ENCODE results near the gene HLA-DRB1. TPM values are rescaled to one million over a fixed set of nuclear protein-coding genes. Genes with fewer than 3 reads are reported as not detected.

HLA-DRB1 gene
- total RNA-seq, 2 donors from 2014 or later = 14.7 to 22.1 TPM

DNA sequence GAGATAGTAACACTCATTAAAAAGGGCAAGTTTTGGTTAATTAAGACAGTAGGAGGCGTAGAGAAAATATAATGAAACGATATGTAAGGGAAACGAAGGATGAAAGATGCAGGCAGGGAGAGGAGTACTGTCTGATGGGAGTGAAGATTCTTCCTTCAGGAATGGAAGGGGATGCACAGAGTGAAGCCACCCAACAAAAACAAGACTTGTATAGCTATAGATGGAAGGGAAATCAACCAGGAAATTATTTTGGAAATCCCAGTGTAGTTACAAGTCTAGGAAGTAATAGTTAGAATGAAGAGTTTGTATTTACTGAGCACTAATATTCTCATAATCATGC lies 19.7 kb upstream of the HLA-DRB1 start:
- Histone ChIP-seq H3K4me1 (replicated peaks) (no peaks in the 10 kb centered on the region), H3K27ac (no peak overlapping the region), H3K9me3 (no peaks in the 10 kb centered on the region), H3K4me3 (no peak overlapping the region), H3K27me3 (replicated peaks; ENCODE audit: insufficient read depth) (no peaks in the 10 kb centered on the region), H3K36me3 (no peaks in the 10 kb centered on the region)
- no peak for DNase-seq (ENCODE audit: low spot score)
- intact Hi-C loops (cut with DNase I) = no loop called here
- TF ChIP-seq, protein P1, sequence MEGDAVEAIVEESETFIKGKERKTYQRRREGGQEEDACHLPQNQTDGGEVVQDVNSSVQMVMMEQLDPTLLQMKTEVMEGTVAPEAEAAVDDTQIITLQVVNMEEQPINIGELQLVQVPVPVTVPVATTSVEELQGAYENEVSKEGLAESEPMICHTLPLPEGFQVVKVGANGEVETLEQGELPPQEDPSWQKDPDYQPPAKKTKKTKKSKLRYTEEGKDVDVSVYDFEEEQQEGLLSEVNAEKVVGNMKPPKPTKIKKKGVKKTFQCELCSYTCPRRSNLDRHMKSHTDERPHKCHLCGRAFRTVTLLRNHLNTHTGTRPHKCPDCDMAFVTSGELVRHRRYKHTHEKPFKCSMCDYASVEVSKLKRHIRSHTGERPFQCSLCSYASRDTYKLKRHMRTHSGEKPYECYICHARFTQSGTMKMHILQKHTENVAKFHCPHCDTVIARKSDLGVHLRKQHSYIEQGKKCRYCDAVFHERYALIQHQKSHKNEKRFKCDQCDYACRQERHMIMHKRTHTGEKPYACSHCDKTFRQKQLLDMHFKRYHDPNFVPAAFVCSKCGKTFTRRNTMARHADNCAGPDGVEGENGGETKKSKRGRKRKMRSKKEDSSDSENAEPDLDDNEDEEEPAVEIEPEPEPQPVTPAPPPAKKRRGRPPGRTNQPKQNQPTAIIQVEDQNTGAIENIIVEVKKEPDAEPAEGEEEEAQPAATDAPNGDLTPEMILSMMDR (IDR thresholded peaks at IDR 0.05) = no peak
- no peak for TF ChIP-seq POLR2A (IDR thresholded peaks at IDR 0.05)
- no peak for TF ChIP-seq POLR2AphosphoS5 (IDR thresholded peaks at IDR 0.05)
- WGBS = 60% methylated on average over 3 of the region's 3 CpGs

- TF ChIP-seq POLR2AphosphoS5 (IDR thresholded peaks at IDR 0.05) (no peak), POLR2A (IDR thresholded peaks at IDR 0.05) (no peak)
- TF ChIP-seq, protein P1 (IDR thresholded peaks at IDR 0.05) = no peak
- intact Hi-C loops (cut with DNase I) = no loop called here
- DNase-seq (ENCODE audit: low spot score) = no peak
- no peak overlapping the region for H3K4me3 ChIP-seq
- no peaks in the 10 kb centered on the region for H3K27me3 ChIP-seq (replicated peaks; ENCODE audit: insufficient read depth)
- no peaks in the 10 kb centered on the region for H3K36me3 ChIP-seq
- no peaks in the 10 kb centered on the region for H3K9me3 ChIP-seq
- WGBS = 29% methylated on average over 3 of the region's 3 CpGs
- no peaks in the 10 kb centered on the region for H3K4me1 ChIP-seq (replicated peaks)
- no peak overlapping the region for H3K27ac ChIP-seq
Observed at GRCh38 chr6:32608362-32608761, 18.7 kb upstream of the HLA-DRB1 start.

GRCh38 chr6:32607988-32608298 lies 18.3 kb upstream of the HLA-DRB1 start:
- no peak for TF ChIP-seq POLR2A (IDR thresholded peaks at IDR 0.05)
- TF ChIP-seq, protein P1 (IDR thresholded peaks at IDR 0.05) = no peak
- TF ChIP-seq POLR2AphosphoS5 (IDR thresholded peaks at IDR 0.05) = no peak
- H3K4me1 ChIP-seq (replicated peaks) = no peaks in the 10 kb centered on the region
- H3K9me3 ChIP-seq = no peaks in the 10 kb centered on the region
- H3K36me3 ChIP-seq = no peaks in the 10 kb centered on the region
- intact Hi-C loops (cut with DNase I) = no loop called here
- H3K27me3 ChIP-seq (replicated peaks; ENCODE audit: insufficient read depth) = no peaks in the 10 kb centered on the region
- no peak overlapping the region for H3K27ac ChIP-seq
- H3K4me3 ChIP-seq = no peak overlapping the region
- WGBS = 23% methylated on average over 2 of the region's 2 CpGs
- no peak for DNase-seq (ENCODE audit: low spot score)

- DNase-seq (ENCODE audit: low spot score) = no peak
- H3K4me1 ChIP-seq (replicated peaks) = no peaks in the 10 kb centered on the region
- no peaks in the 10 kb centered on the region for H3K27me3 ChIP-seq (replicated peaks; ENCODE audit: insufficient read depth)
- no peaks in the 10 kb centered on the region for H3K36me3 ChIP-seq
- intact Hi-C loops (cut with DNase I) = no loop called here
- TF ChIP-seq POLR2A (IDR thresholded peaks at IDR 0.05) (no peak), POLR2AphosphoS5 (IDR thresholded peaks at IDR 0.05) (no peak)
- no peak overlapping the region for H3K27ac ChIP-seq
- no peak overlapping the region for H3K4me3 ChIP-seq
- H3K9me3 ChIP-seq = no peaks in the 10 kb centered on the region
- WGBS = 85% methylated on average over 3 of the region's 4 CpGs
Observed at GRCh38 chr6:32607263-32607987, 17.8 kb upstream of the HLA-DRB1 start.

GRCh38 chr6:32604434-32604877 lies 14.8 kb upstream of the HLA-DRB1 start:
- Histone ChIP-seq H3K36me3 (no peaks in the 10 kb centered on the region), H3K9me3 (no peaks in the 10 kb centered on the region), H3K4me3 (no peak overlapping the region), H3K27me3 (replicated peaks; ENCODE audit: insufficient read depth) (no peaks in the 10 kb centered on the region), H3K4me1 (replicated peaks) (no peaks in the 10 kb centered on the region), H3K27ac (no peak overlapping the region)
- no peak for DNase-seq (ENCODE audit: low spot score)
- no peak for TF ChIP-seq POLR2AphosphoS5 (IDR thresholded peaks at IDR 0.05)
- TF ChIP-seq, protein P1 (IDR thresholded peaks at IDR 0.05) = no peak
- no peak for TF ChIP-seq POLR2A (IDR thresholded peaks at IDR 0.05)
- WGBS = 0% methylated on average over 3 of the region's 3 CpGs
- intact Hi-C loops (cut with DNase I) = no loop called here
